CD4-positive, alpha-beta T cell treated with Interferon gamma for 1 hour (primary cell): ENCODE results near the gene TPO.
"Not testable (repeated sequence)": the region's sequence is repeated elsewhere in the genome, so short reads cannot be mapped to it uniquely, and the experiment has no call there.

Experiments
- DNase-seq: peaks from one replicate; pipeline ENCODE4 v3.0.0-alpha.2; 2020

Gene TPO

GRCh38 chr2:1505031-1505441 lies 91.8 kb downstream of the TPO start:
- no peak for DNase-seq

GRCh38 chr2:1509271-1510065 lies 96.2 kb downstream of the TPO start:
- DNase-seq = no peak

- no peak for DNase-seq
Observed at GRCh38 chr2:1510176-1510575, 96.9 kb downstream of the TPO start.

- DNase-seq = no peak
Observed at GRCh38 chr2:1511455-1511854, 98.2 kb downstream of the TPO start.

GRCh38 chr2:1512321-1513289 lies 99.3 kb downstream of the TPO start:
- DNase-seq = no peak

- no peak for DNase-seq
Observed at GRCh38 chr2:1514391-1515072, 101.3 kb downstream of the TPO start.

- DNase-seq = no peak
Observed at GRCh38 chr2:1515073-1515430, 101.8 kb downstream of the TPO start.

GRCh38 chr2:1515986-1516797 lies 102.9 kb downstream of the TPO start:
- no peak for DNase-seq

- no peak for DNase-seq
Observed at GRCh38 chr2:1516798-1517060, 103.5 kb downstream of the TPO start.

GRCh38 chr2:1517291-1517690 lies 104.0 kb downstream of the TPO start:
- not testable (repeated sequence) for DNase-seq

GRCh38 chr2:1517786-1518185 lies 104.5 kb downstream of the TPO start:
- no peak for DNase-seq

- no peak for DNase-seq
Observed at GRCh38 chr2:1518331-1518803, 105.1 kb downstream of the TPO start.

- no peak for DNase-seq
Observed at GRCh38 chr2:1518867-1519530, 105.7 kb downstream of the TPO start.

GRCh38 chr2:1521191-1521877 lies 108.1 kb downstream of the TPO start:
- DNase-seq = no peak

GRCh38 chr2:1521878-1522830 lies 108.9 kb downstream of the TPO start:
- no peak for DNase-seq

GRCh38 chr2:1527153-1527992 lies 114.1 kb downstream of the TPO start:
- no peak for DNase-seq

- DNase-seq = no peak
Observed at GRCh38 chr2:1528273-1529064, 115.2 kb downstream of the TPO start.

- no peak for DNase-seq
Observed at GRCh38 chr2:1538663-1539062, 125.4 kb downstream of the TPO start.
